Measurements from ENCODE around the gene SLC15A3.

Gene SLC15A3

DNA sequence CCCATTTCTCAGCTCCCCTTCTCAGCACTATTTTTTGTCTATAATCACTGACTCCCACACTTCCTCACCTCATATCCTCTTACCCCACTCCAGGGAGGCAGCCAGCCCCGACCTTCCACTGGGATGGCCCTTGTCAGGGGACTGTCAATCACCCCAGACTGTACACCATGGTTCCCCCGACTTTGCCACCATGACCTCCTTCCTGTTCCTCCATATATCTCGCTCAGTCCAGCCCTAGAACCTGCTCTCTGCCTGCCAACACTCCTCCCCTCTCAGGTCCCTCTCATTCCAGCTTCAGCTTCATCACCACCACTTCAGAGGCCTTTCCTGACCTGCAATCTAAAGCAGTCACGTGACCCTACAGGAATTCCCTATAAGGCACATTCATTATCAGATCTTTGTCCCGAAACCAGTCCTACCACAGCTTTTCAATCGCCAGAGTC is 62.1 kb downstream of the SLC15A3 start:
- DNase-seq (ENCODE audit: low read depth), result no peak

DNA sequence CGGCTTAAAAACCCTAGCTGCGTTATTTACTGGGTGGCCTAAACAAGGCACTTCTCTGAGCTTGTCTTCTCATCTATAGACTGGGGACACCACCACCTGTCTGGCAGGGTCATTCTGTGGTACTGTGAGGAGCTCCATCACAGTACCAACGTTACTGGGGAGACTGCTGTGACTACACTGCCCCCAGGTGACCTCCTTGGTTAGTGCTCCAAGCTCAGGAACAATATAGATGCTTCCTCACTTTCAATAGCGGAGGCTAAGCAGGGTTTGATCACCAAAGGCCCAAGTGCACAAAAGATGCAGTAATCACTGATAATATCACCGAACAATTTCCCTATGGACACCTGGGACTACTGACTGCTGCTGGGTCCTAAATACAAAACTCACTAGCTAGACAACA is 64.4 kb downstream of the SLC15A3 start:
- peak; percentile 67 for DNase-seq (ENCODE audit: low read depth)
